Ramos (cell line): ENCODE measurements around the gene SMIM35.

Source experiments
- in situ Hi-C: fragments of 300-500 bp; cut with MboI; formaldehyde crosslinking; loops from one replicate; pipeline ENCODE4 v1.14.3; 2022; ENCODE audit warnings: low sequenced_read_pairs; ENCODE audit not compliant: unreplicated experiment

Gene SMIM35

GRCh38 chr11:118086913-118087768, at the start of gene SMIM35:
TSS of gene SMIM35 (minus strand) at chr11:118086963. CDS start at chr11:118086757, 206 bp downstream.
- in situ Hi-C loops: no loop called here

- in situ Hi-C loops: no loop called here
Measured at GRCh38 chr11:118136341-118136740, 49.6 kb upstream of the SMIM35 start.

DNA sequence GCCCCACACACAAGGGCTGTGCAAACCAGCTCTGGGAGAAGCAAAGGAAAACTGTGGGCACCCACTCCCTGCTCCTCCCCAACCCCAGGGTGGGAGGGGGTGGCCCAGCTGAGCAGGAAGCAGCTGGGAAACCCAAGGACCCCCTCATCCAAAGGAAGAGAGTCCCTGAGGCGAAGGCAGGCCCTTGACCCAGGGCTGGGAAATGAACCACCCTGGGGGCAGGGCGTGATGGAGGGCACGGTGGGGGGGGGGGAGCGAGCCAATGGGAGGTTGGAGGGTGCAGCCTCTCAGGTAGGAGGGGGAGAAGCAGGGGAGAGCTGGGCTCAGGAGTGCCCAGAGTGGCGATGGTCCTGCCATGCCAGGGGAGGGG, 49.0 kb upstream of the SMIM35 start:
- in situ Hi-C loops: no loop called here

- in situ Hi-C loops: no loop called here
Measured at GRCh38 chr11:118135051-118135795, 48.5 kb upstream of the SMIM35 start.

- in situ Hi-C loops: no loop called here
Measured at GRCh38 chr11:118133816-118134215, 47.1 kb upstream of the SMIM35 start.

DNA sequence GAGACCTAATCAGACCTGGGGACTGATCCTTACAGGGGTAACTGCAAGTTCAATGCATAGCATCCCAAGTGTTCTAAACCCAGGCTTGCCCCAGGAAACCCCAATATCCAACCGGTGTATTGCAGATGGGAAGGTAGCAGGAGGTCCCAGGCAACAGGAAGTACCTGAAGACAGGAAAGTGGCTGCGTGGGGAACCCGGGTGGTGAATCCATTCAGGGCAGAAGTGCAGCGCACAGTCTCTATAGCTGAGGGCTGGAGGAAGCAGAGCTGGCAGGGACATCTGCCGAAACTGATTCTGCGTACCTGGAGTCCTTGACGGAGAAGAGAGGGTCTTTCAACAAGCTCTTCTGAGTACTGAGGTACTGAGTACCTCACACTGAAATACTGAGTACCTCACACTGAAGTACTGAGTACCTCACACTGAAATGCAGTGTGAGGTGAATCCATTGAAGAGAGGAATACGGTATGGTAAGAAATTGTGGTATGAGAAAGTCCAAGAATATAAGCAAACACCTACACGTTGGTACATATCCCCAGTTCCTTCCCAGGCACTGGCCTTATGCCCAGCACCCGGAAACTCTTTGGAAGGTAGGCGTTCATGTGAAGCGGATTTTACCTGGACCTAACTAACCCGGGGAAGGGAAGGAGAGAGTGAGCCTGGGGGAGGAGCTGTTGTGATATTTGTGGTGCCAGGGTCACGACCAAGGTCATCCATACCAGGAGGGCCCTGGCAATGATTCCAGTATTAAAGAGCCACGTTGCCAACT, 45.8 kb upstream of the SMIM35 start:
- in situ Hi-C loops: no loop called here

- in situ Hi-C loops: no loop called here
Measured at GRCh38 chr11:118129471-118130172, 42.9 kb upstream of the SMIM35 start.

GRCh38 chr11:118128721-118129470, 42.1 kb upstream of the SMIM35 start:
- in situ Hi-C loops: no loop called here

DNA sequence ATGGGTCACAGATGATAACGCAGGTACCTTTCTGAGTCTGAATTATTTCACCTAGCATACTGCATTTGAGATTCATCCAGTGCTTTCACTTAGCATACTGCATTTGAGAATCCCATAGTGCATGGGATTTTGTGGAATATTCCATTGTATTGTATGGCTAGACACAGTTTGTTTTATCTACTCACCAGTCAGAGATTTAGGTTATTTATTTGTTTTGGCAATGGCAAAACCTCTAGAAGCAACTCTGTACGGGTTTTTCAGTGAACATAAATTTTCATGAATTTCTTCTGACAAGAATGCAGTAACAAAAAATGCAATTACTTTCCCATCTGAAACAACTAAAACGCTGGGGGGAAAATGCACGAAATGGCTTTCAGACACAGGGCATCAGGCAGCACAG, 41.5 kb upstream of the SMIM35 start:
- in situ Hi-C loops: no loop called here

DNA sequence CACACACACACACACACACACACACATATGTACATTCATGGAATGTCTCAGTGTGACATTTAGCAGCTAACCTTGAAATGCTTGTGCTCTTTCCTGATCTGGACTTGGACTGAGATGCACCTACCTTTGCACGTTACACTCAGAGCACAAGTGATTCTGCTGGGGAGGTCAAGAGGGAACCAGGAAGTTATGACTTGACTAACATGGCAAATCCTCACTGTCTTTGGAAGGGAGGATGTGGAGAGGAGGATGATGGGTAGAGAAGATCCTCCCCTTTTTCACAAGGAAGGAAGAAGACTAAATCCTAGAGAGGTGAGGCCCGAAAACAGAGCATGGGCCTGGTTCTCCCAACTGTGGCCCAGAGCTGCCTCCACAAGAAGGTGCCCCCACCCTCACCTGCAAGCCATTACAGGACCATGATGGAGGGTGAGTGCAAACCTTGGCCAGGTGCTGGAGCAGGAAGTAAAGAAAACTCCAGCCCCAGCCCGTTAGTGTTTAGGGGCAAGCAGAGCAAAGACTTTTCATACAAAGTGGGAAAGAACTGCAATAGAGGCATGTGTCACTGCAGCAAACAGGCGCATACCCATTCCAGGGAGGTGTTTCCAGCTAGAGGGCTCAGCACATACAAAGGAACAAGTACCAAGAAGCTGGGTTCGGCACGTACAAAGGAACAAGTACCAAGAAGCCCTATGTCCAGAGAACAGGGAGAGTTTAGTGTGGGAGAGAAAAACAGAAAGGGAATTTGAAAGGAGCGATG, 39.5 kb upstream of the SMIM35 start:
- in situ Hi-C loops: no loop called here

- in situ Hi-C loops: no loop called here
Measured at GRCh38 chr11:118124929-118125535, 38.3 kb upstream of the SMIM35 start.

DNA sequence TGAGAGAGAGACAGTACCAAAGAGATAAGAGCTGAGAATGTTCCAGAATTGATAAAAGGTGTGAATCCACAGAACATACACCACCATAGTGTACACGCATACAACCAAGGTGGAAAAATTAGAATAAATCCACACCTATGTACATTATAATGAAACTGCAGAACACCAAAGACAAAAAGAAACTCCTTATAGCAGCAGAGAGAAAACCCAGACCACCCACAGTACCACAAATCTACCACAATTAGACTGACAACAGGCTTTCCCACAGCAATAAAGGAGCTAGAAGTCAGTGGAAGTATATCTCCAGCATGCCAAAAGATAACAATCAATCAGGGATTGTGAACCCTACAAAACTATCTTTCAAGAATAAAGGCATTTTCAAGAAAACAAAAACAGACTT, 34.0 kb upstream of the SMIM35 start:
- in situ Hi-C loops: no loop called here

DNA sequence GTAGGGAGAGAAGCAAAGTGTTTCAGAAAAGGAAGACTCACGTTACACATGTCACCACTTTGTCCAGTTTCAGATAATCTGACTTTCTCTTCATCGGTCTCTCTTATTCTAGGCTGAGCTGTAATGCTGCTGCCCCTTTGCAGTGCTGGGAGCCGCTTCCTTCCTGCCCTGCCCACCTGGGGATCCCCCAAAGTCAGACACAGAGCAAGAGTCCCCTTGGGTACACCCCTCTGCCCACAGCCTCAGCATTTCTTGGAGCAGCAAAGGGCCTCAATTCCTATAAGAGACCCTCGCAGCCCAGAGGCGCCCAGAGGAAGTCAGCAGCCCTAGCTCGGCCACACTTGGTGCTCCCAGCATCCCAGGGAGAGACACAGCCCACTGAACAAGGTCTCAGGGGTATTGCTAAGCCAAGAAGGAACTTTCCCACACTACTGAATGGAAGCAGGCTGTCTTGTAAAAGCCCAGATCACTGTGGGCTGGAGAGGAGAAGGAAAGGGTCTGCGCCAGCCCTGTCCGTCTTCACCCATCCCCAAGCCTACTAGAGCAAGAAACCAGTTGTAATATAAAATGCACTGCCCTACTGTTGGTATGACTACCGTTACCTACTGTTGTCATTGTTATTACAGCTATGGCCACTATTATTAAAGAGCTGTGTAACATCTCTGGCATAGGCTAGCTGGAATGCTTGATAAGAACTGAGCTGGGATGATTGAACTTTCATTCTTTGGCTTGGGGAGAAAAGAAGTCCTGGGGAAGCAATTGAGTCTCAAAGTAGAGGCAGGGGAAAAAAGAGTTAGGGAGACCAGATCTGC, 31.2 kb upstream of the SMIM35 start:
- in situ Hi-C loops: no loop called here

GRCh38 chr11:118115048-118115447, 28.3 kb upstream of the SMIM35 start:
- in situ Hi-C loops: no loop called here

DNA sequence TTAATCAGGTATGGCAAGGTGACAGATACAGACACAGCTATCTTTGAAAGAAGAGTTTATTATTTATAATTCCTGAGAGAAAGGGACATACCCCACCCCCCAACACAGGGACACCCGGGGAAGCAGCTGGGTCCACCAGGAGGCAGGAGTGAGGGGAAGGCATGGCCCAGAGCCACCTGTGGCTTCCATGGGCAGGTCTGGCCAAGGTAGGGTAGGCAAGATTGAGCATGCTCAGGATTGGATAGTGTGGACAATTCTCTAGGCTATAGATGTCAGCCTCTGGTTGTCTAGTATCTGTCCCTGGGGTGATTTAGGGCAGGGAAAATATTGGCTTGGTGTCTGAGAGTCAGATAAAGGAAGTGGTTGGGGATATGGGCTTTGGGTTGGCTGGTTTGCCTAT, 27.5 kb upstream of the SMIM35 start:
- in situ Hi-C loops: no loop called here

GRCh38 chr11:118112711-118113430, 26.1 kb upstream of the SMIM35 start:
- in situ Hi-C loops: no loop called here

- in situ Hi-C loops: no loop called here
Measured at GRCh38 chr11:118111744-118112035, 24.9 kb upstream of the SMIM35 start.
